ENCODE data around the gene CRB1. TPM values are rescaled to one million over a fixed set of nuclear protein-coding genes. Genes with fewer than 3 reads are reported as not detected.

Gene CRB1
- total RNA-seq = under 1 TPM; 0.12 to 0.54 (median 0.33) TPM

- ATAC-seq = no peak
- no peak for TF ChIP-seq CTCF (IDR thresholded peaks at IDR 0.05)
- no peak for TF ChIP-seq POLR2A (IDR thresholded peaks at IDR 0.05)
- TF ChIP-seq POLR2AphosphoS5 (IDR thresholded peaks at IDR 0.05) = no peak
- TF ChIP-seq EP300 (IDR thresholded peaks at IDR 0.05) = no peak
- H3K4me3 ChIP-seq = no peak within 1 kb of the TSS
- H3K4me1 ChIP-seq = no peaks in the 10 kb centered on the region
- no peak within 1 kb of the TSS for H3K27ac ChIP-seq
- H3K9me3 ChIP-seq = no peaks in the 10 kb centered on the region
- 31 to 34% methylated on average over 4 of the region's 4 CpGs for WGBS, 2 donors (ENCODE audit: low coverage in 1 of 2)
- no peaks in the 10 kb centered on the region for H3K36me3 ChIP-seq
- H3K27me3 ChIP-seq = no peaks in the 10 kb centered on the region
These were observed at the start of gene CRB1 for GRCh38 chr1:197268012-197268411. TSS of gene CRB1 (plus strand) at chr1:197268252. CDS start at chr1:197268413, 161 bp downstream.

GRCh38 chr1:197218857-197219256 lies 49.2 kb upstream of the CRB1 start:
- Histone ChIP-seq H3K4me3 (no peak overlapping the region), H3K27me3 (no peaks in the 10 kb centered on the region), H3K9me3 (no peaks in the 10 kb centered on the region), H3K36me3 (no peaks in the 10 kb centered on the region), H3K4me1 (no peaks in the 10 kb centered on the region), H3K27ac (no peak overlapping the region)
- no peak for ATAC-seq
- TF ChIP-seq POLR2AphosphoS5 (IDR thresholded peaks at IDR 0.05) (no peak), CTCF (IDR thresholded peaks at IDR 0.05) (no peak), EP300 (IDR thresholded peaks at IDR 0.05) (no peak)

- ATAC-seq = no peak
These were observed 45.9 kb upstream of the CRB1 start for GRCh38 chr1:197222025-197222685.

GRCh38 chr1:197222780-197223179 lies 45.3 kb upstream of the CRB1 start:
- WGBS, 2 donors (ENCODE audit: low coverage in 1 of 2) = 93 to 100% methylated on average over 2 of the region's 2 CpGs
- no peaks in the 10 kb centered on the region for H3K4me1 ChIP-seq
- no peak overlapping the region for H3K4me3 ChIP-seq
- H3K27ac ChIP-seq = no peak overlapping the region
- no peaks in the 10 kb centered on the region for H3K27me3 ChIP-seq
- H3K9me3 ChIP-seq = no peaks in the 10 kb centered on the region
- peaks cover 0 to 3% of the 10 kb centered on the region in 2 donors for H3K36me3 ChIP-seq
- no peak for TF ChIP-seq CTCF (IDR thresholded peaks at IDR 0.05)
- no peak for TF ChIP-seq POLR2A (IDR thresholded peaks at IDR 0.05)
- no peak for TF ChIP-seq POLR2AphosphoS5 (IDR thresholded peaks at IDR 0.05)
- TF ChIP-seq EP300 (IDR thresholded peaks at IDR 0.05) = no peak
- ATAC-seq = no peak

More at GRCh38 chr1:197222025-197222685, 45.9 kb upstream of the CRB1 start:
- 91 to 93% methylated on average over 12 to 20 of the region's 21 CpGs for WGBS, 2 donors (ENCODE audit: low coverage in 1 of 2)
- no peaks in the 10 kb centered on the region for H3K27me3 ChIP-seq
- H3K27ac ChIP-seq = no peak overlapping the region
- H3K36me3 ChIP-seq = no peaks in the 10 kb centered on the region
- H3K9me3 ChIP-seq = no peaks in the 10 kb centered on the region
- H3K4me1 ChIP-seq = no peaks in the 10 kb centered on the region
- no peak overlapping the region for H3K4me3 ChIP-seq
- TF ChIP-seq POLR2AphosphoS5 (IDR thresholded peaks at IDR 0.05) = no peak
- TF ChIP-seq CTCF (IDR thresholded peaks at IDR 0.05) = no peak
- TF ChIP-seq POLR2A (IDR thresholded peaks at IDR 0.05) = no peak
- TF ChIP-seq EP300 (IDR thresholded peaks at IDR 0.05) = no peak

- no peaks in the 10 kb centered on the region for H3K9me3 ChIP-seq
- no peak for ATAC-seq
- H3K27ac ChIP-seq = no peak overlapping the region
- H3K4me3 ChIP-seq = no peak overlapping the region
- peaks cover 0 to 5% of the 10 kb centered on the region in 2 donors for H3K36me3 ChIP-seq
- 15 to 44% methylated on average over 1 of the region's 1 CpG for WGBS, 2 donors (ENCODE audit: low coverage in 1 of 2)
- H3K4me1 ChIP-seq = no peaks in the 10 kb centered on the region
- H3K27me3 ChIP-seq = no peaks in the 10 kb centered on the region
- no peak for TF ChIP-seq EP300 (IDR thresholded peaks at IDR 0.05)
- TF ChIP-seq CTCF (IDR thresholded peaks at IDR 0.05) = peak in 1 of 4 experiments; percentile 28
- no peak for TF ChIP-seq POLR2AphosphoS5 (IDR thresholded peaks at IDR 0.05)
- TF ChIP-seq POLR2A (IDR thresholded peaks at IDR 0.05) = no peak
These were observed 43.9 kb upstream of the CRB1 start for GRCh38 chr1:197224160-197224559.

Measured in gastroesophageal sphincter (tissue), 4 donors.